Measurements from ENCODE around the gene LY6G6D.

Gene LY6G6D, protein sequence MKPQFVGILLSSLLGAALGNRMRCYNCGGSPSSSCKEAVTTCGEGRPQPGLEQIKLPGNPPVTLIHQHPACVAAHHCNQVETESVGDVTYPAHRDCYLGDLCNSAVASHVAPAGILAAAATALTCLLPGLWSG

GRCh38 chr6:31715022-31715958 is at the start of gene LY6G6D:
Gene LY6G6D (plus strand): TSS chr6:31715348. CDS start chr6:31715356, 8 bp downstream.
- no peak for DNase-seq

GRCh38 chr6:31665501-31666336 is 49.4 kb upstream of the LY6G6D start, which contains the start of gene CSNK2B:
Gene CSNK2B (plus strand): TSS chr6:31666080. CDS start chr6:31666832, 752 bp downstream.
- DNase-seq: peak; percentile 98

GRCh38 chr6:31666337-31666965 is 48.7 kb upstream of the LY6G6D start:
- no peak for DNase-seq

GRCh38 chr6:31669676-31670075 is 45.5 kb upstream of the LY6G6D start, which contains the start of gene LY6G5B:
Gene LY6G5B (plus strand): TSS chr6:31669976. CDS start chr6:31670951, 975 bp downstream.
- DNase-seq: no peak

- DNase-seq: peak; percentile 38
Measured at GRCh38 chr6:31676322-31676903, 38.7 kb upstream of the LY6G6D start.

- DNase-seq: peak; percentile 2
Measured at GRCh38 chr6:31676904-31677303, 38.2 kb upstream of the LY6G6D start.

DNA sequence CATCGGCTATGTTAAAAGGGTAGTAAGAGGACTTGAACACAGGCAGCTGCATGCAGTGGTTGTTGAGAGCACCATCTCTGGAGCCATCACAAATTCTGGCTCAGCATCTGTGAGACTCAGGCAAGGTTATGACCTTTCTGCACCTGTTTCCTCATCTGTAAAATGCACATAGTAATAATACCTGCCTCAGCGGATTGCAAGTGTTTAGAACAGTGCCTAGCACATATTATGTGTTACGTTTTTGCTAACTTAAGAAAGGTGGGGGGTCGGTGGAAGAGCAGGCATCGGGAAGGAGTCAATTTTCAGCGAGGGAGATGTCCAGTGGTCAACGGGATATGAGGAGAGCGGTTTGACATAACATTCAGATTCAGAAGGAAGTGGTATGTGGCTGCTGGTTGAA is 37.2 kb upstream of the LY6G6D start:
- no peak for DNase-seq

GRCh38 chr6:31680226-31681134 is 34.7 kb upstream of the LY6G6D start, which contains the start of gene LY6G5C:
Gene LY6G5C (minus strand): TSS chr6:31681067. CDS start chr6:31680373, 694 bp downstream.
- peak; percentile 71 for DNase-seq

DNA sequence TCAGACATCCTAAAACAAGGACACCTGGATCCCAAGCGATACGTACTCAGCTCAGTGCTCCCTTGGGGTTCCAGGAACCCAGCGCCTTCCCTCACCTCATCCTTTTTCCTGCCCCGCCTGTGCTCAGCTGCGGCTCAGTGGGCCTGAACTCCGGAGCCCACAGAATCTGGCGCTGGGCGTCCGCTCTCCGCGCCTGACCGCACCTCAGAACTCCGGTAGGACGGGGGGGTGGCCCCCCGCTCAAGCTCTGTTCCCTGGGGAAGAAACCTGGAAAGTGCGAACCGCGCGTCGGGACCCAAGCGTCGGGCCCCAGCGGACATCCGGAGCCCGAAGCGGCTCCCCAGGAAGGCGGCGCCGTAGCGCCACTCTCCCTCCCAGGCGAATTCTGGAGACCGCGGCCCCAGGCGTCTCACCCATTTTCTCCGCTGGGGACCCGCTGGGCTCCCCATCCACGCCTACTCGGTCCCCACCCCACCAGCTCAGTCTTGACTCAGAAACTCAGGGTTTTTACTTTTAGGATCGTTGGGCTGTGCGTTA is 33.9 kb upstream of the LY6G6D start:
- DNase-seq: peak; percentile 11

- DNase-seq: no peak
Measured at GRCh38 chr6:31683591-31683990, 31.6 kb upstream of the LY6G6D start.

GRCh38 chr6:31686483-31686882 is 28.7 kb upstream of the LY6G6D start:
- no peak for DNase-seq

DNA sequence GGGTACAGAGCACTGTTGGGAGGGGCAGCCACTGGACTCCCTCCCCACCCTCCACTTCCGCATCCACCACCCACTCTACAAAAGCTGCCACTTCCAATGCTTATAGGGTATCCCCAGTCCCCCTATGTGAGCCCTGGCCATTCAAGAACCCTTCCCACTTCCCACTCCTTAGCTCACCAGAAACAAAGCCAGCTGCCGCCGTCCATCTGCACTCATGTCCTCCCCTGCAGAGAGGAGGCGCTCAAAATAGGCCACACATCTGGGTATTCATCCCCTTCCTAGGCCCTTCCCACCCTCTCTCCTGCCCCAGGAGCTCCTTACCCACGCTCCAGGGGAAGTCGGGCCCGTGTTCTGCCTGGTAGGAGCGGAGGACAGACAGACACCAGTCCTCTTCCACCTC is 27.8 kb upstream of the LY6G6D start:
- no peak for DNase-seq

GRCh38 chr6:31687860-31688693 is 27.1 kb upstream of the LY6G6D start:
- no peak for DNase-seq

DNA sequence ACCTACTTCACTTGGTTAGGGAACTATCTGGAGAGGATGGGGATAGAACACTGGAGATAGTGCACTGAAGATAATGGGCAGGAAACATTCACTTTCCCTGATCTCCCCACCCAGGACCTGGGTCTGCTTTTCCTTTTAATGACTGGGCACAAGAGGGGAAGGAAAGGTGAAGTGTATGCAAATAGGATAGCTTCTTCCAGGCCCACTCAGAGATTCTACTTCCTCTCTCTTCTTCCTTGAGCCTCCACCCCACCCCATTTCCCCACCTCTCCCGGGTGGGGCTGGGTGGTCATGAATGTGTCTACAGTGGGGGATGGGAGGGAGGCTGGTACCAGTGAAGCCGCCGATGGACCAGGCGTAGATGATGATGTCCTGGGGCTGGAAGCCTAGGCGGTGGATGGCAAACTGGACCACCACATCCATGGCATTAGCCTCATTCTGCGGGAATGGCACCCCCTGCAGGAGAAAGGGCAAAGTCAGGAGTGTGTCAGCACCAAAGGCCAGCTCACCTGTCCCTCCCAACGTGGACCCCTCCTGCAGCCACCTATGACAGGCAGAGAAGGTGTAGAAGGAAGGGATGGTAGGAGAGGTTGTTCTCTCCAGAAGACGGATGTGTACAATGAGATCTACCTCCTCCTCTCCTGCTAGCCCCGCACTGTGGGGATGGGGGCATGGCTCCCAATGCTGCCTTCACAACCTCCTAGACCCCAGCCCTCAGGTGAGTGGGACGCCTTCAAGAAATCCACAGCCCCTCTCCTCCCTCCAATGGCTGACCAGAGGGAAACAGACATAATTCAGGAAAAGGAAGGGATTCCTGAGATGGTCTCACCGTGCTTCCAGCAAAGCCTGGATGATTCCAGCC is 25.7 kb upstream of the LY6G6D start:
- DNase-seq: no peak

DNA sequence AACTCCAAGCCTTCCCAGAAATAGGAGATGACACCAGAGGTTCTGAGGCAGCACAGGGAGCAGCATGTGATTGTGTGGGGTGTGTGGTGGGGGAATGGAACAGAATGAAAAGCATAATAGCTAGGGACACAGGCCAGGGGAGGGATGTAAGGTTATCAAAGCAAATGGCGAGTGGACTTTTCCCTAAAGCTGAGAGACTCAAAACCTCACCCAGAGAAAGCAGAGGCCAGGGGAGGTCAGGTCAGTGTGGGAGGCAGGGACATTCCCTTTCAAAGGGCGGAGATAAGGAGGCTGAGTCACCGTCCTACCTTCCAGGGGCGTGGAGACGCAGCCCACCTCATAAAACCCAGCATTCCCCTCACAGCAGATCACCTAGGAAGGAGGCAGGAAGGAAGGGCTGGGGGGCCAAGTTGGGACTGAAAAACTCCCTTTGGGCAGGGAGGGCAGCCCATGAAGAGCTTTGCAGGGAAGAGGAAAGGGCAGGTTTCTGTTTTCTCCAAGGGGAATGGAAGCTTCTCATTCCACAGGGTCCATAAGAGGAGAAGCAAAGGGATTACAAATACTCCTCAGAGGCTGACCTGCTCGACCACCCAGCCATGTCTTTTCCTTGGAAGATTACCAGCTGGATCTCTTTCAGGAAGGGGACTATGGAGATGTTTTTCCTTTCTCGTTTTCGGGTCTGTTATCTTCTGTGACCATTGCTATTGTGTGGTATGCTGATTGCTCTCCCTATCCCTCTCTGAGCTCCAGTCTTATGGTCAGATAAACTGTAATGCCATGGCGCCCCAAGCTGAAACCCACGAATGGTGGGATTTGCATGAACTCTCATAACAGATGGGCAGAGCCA is 24.7 kb upstream of the LY6G6D start:
- DNase-seq: no peak

DNA sequence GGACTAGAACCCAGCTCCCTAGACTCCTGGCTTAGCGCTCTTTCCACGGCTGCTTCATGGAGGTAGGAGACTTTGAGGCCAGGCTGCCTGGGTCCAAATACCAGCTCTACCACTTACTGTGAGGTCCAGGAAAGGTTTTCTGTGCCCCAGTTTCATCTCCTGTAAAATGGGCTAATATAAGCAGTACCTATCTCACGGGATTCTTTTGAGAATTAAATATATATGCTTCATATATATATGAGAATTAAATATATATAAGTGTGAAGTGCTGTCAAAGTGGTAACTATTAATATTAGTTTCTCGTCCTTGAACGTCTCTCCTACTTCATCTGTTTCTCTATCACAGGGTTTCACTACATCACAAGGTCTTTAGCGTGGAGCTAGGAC is 24.1 kb upstream of the LY6G6D start:
- no peak for DNase-seq

DNA sequence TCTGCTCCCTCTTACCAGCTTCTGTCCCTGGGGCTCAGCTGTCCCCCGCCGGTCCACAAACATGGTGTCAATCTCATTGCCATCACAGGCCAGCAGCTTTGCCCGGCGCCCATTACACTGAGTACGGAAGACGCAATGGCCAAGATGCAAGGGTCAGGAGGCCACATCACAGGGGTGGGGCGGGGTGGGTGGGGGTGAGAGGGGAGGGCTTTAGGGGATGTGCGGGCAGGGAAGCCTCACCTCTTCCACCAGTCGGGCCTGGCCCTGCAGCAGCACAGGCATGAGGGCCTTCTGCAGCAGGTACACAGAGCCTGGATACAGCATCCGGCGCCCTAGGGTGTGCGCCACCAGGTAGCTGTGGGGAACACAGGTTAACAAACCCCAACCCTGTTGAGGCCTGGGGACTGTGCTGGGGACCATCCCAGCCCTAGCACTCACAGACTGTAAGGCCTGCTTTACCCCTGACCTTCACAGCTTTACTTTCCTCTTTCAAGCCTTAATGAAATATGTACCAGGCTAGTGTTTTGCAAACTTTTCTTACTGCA is 23.5 kb upstream of the LY6G6D start:
- no peak for DNase-seq

DNA sequence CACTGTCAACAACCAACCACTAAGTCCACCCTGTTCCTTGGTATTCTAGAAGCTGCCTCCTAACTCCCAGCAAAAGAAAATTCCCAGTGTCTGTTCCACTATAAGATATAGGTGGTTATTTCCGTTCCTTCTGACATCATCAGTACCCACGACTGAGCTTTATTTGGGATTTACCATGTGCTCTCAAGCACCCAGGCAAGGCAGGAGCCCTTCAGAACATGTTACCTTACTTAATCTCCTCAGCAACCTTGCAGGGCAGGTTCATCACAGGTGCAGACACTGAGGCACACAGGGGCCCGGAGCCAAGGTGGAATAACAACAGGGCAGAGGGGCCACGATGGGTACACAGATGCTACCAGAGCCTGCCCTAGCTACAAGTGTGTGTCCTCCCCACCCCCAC is 22.8 kb upstream of the LY6G6D start:
- no peak for DNase-seq
